ENCODE results near the gene HGS. TPM values are rescaled to one million over a fixed set of nuclear protein-coding genes. Genes with fewer than 3 reads are reported as not detected.

HGS gene, protein sequence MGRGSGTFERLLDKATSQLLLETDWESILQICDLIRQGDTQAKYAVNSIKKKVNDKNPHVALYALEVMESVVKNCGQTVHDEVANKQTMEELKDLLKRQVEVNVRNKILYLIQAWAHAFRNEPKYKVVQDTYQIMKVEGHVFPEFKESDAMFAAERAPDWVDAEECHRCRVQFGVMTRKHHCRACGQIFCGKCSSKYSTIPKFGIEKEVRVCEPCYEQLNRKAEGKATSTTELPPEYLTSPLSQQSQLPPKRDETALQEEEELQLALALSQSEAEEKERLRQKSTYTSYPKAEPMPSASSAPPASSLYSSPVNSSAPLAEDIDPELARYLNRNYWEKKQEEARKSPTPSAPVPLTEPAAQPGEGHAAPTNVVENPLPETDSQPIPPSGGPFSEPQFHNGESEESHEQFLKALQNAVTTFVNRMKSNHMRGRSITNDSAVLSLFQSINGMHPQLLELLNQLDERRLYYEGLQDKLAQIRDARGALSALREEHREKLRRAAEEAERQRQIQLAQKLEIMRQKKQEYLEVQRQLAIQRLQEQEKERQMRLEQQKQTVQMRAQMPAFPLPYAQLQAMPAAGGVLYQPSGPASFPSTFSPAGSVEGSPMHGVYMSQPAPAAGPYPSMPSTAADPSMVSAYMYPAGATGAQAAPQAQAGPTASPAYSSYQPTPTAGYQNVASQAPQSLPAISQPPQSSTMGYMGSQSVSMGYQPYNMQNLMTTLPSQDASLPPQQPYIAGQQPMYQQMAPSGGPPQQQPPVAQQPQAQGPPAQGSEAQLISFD
- total RNA-seq (2022; extraction: Qiagen RNA extraction) = 142 to 227 TPM (median 216 TPM) in 5 replicates

GRCh38 chr17:81683584-81684441 lies at the start of gene HGS, which contains the start of gene ARL16:
HGS (plus strand) TSS chr17:81684011; CDS start chr17:81684067, 56 bp downstream.
ARL16 (minus strand) TSS chr17:81683797; CDS start chr17:81683753, 44 bp downstream.

DNA sequence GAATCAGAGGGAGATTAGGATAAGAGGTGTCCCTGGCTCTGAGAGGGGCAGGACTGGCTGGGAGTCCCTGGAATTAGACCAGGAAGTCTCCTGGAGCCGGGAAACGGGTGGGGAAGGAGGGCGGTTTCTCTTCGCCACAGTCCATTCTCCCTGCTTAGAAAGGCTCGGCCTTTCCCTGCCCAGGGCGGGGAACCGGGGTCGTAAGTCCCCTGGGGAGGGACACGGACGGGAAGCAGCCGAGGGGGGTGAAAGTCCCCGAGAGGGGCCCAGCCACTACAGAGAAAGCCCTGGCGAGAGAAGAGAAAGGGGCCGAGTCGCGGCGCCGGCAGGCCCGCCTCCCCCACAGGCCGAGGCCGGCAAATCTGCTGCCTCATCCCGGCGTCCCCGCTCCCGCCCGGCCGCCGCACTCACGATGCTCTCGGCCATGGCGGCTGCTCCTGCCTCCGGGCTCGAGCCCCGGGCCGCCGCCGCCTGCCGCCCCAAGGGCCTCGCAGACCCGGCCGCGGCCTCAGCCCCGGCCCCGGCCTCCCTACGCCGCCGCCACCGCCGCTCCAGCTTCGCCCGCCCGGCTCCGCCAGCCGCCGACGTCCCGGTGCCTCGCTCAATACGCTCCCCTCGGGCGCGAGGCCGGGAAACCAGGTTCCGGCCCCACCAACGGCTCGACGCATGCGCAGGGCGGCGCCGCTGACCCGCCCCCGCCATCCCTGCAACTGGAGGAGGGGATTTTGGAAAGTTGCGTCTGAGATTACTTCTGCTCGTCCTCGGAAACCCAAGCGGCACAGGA lies 47.1 kb upstream of the HGS start, which contains the start of the genes NPLOC4 and TSPAN10:
Gene NPLOC4, minus strand, starts transcription at position 608 of the 784 bp plus-strand sequence. Its CDS starts 182 bp downstream, at position 426.
Gene TSPAN10, plus strand, starts transcription at position 692 of the 784 bp plus-strand sequence. CDS start 5,217 bp downstream, outside the sequence.

GRCh38 chr17:81656118-81656743 lies 27.6 kb upstream of the HGS start, which contains the start of gene PDE6G:
PDE6G (minus strand) TSS chr17:81656542; CDS start chr17:81653305, 3,237 bp downstream.

DNA sequence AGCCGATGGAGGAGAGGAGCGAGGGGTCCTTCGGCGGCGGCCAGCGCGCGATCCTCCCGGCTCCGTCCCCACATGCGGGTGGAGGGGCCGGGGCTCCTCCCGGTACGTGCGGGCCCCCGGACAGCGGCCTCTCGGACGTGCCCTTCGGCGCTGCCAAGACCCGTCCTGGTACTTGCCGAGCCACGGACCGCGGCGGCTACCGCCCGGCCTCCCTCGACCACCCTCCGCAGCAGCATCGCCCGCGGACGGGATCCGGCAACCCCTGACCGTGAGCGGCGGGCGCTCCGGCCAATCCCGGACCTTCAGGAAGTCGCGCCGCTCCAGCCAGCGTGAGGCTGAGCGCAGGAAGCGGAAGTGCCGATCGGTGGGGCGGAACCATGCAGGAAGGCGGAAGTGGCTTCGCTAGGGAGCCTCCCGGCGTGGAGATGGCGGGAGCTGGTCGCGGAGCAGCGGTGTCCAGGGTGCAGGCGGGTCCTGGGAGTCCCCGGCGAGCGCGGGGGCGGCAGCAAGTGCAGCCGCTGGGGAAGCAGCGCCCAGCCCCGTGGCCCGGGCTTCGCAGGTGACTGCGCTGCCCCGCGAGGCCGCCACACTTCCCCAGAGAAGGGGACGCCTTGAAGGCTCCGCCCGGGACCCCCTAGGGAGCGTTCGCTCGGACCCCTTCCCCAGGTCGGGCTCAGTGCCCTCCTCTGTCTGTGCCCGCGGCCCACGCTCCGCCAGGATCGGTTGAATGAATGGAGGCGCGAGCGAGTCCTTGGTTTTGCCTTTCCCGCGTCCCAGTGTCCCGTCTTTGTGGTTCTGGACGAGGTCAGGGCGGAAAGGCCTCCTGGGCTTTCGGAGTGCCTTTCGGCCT lies 17.2 kb upstream of the HGS start, which contains the start of the genes CCDC137 and OXLD1:
Gene CCDC137, plus strand, starts transcription at position 396 of the 850 bp plus-strand sequence. Its CDS starts 30 bp downstream, at position 426.
Gene OXLD1, minus strand, starts transcription at position 264 of the 850 bp plus-strand sequence. Its CDS starts 28 bp downstream, at position 236.

GRCh38 chr17:81702934-81703746 lies 19.3 kb downstream of the HGS start, which contains the start of gene MRPL12:
MRPL12 (plus strand) TSS chr17:81703367; CDS start chr17:81703502, 135 bp downstream.

GRCh38 chr17:81711814-81712467 lies 28.1 kb downstream of the HGS start, which contains the start of gene SLC25A10:
SLC25A10 (plus strand) TSS chr17:81712284; CDS start chr17:81712427, 143 bp downstream.

Other genes starting within 250 kb of the HGS start
- gene ACTG1, start 171.2 kb upstream of the HGS start, total RNA-seq (2022; extraction: Qiagen RNA extraction) = 4,859 to 6,885 TPM (median 5,562 TPM) in 5 replicates
- 0.84 to 1.6 TPM (median 1.2 TPM) in 5 replicates for gene FSCN2, start 155.6 kb upstream of the HGS start, total RNA-seq (2022; extraction: Qiagen RNA extraction)
- gene FAAP100, start 131.7 kb upstream of the HGS start, total RNA-seq (2022; extraction: Qiagen RNA extraction) = 18.1 to 28.0 TPM (median 25.7 TPM) in 5 replicates
- 85.0 to 106 TPM (median 100 TPM) in 5 replicates for gene NPLOC4, start 46.9 kb upstream of the HGS start, total RNA-seq (2022; extraction: Qiagen RNA extraction)
- gene TSPAN10, start 46.8 kb upstream of the HGS start, total RNA-seq (2022; extraction: Qiagen RNA extraction) = 4.7 to 6.7 TPM (median 5.5 TPM) in 5 replicates
- gene PDE6G, start 27.5 kb upstream of the HGS start, total RNA-seq (2022; extraction: Qiagen RNA extraction) = 1.5 to 3.5 TPM (median 2.3 TPM) in 5 replicates
- gene OXLD1, start 17.4 kb upstream of the HGS start, total RNA-seq (2022; extraction: Qiagen RNA extraction) = 36.8 to 67.2 TPM (median 66.0 TPM) in 5 replicates
- gene CCDC137, start 17.3 kb upstream of the HGS start, total RNA-seq (2022; extraction: Qiagen RNA extraction) = 60.1 to 73.6 TPM (median 66.8 TPM) in 5 replicates
- 45.1 to 55.5 TPM (median 52.3 TPM) in 5 replicates for gene ARL16, start 214 bp upstream of the HGS start, total RNA-seq (2022; extraction: Qiagen RNA extraction)
- 218 to 333 TPM (median 307 TPM) in 5 replicates for gene MRPL12, start 19.4 kb downstream of the HGS start, total RNA-seq (2022; extraction: Qiagen RNA extraction)
- 27.8 to 48.8 TPM (median 47.9 TPM) in 5 replicates for gene SLC25A10, start 28.3 kb downstream of the HGS start, total RNA-seq (2022; extraction: Qiagen RNA extraction)
- 0.17 to 0.50 TPM (median 0.23 TPM) in 5 replicates for gene GCGR, start 120.1 kb downstream of the HGS start, total RNA-seq (2022; extraction: Qiagen RNA extraction)
- gene MCRIP1, start 149.3 kb downstream of the HGS start, total RNA-seq (2022; extraction: Qiagen RNA extraction) = 78.0 to 115 TPM (median 102 TPM) in 5 replicates
- gene PPP1R27, start 151.0 kb downstream of the HGS start, total RNA-seq (2022; extraction: Qiagen RNA extraction) = 0.10 to 0.43 TPM (median 0.17 TPM) in 4 of 5 replicates, not detected in the other
- 690 to 732 TPM (median 705 TPM) in 5 replicates for gene P4HB, start 176.5 kb downstream of the HGS start, total RNA-seq (2022; extraction: Qiagen RNA extraction)
- 603 to 678 TPM (median 626 TPM) in 5 replicates for gene ARHGDIA, start 187.3 kb downstream of the HGS start, total RNA-seq (2022; extraction: Qiagen RNA extraction)
- gene ALYREF, start 207.6 kb downstream of the HGS start, total RNA-seq (2022; extraction: Qiagen RNA extraction) = 170 to 255 TPM (median 241 TPM) in 5 replicates
- 182 to 330 TPM (median 298 TPM) in 5 replicates for gene ANAPC11, start 207.7 kb downstream of the HGS start, total RNA-seq (2022; extraction: Qiagen RNA extraction)
- 0.51 to 0.77 TPM (median 0.61 TPM) in 5 replicates for gene NPB, start 218.2 kb downstream of the HGS start, total RNA-seq (2022; extraction: Qiagen RNA extraction)
- gene PCYT2, start 227.4 kb downstream of the HGS start, total RNA-seq (2022; extraction: Qiagen RNA extraction) = 12.9 to 17.1 TPM (median 16.7 TPM) in 5 replicates
- gene SIRT7, start 234.2 kb downstream of the HGS start, total RNA-seq (2022; extraction: Qiagen RNA extraction) = 28.6 to 46.2 TPM (median 44.4 TPM) in 5 replicates
- gene MAFG, start 243.7 kb downstream of the HGS start, total RNA-seq (2022; extraction: Qiagen RNA extraction) = 29.9 to 49.3 TPM (median 41.7 TPM) in 5 replicates